Stomach (tissue), 4 donors: ENCODE data around the gene LRFN2.

Experiments
- CTCF ChIP-seq, 7 experiments: fragments of 450-650 bp in 4 of 7; fragments of 200-600 bp in 3 of 7; sonication (generic) in 3 of 7; IDR thresholded peaks; one replicate each; pipeline ENCODE4 v1.5.1; 2016 to 2019; ENCODE audit warnings: antibody characterized with exemption in 7 of 7, control low read depth in 2 of 7, mild to moderate bottlenecking in 1 of 7
- POLR2A ChIP-seq, 4 donors: fragments of 450-650 bp; IDR thresholded peaks; one replicate each; pipeline ENCODE4 v1.6.1; 2016; ENCODE audit warnings: antibody characterized with exemption in 4 of 4, control low read depth in 2 of 4, mild to moderate bottlenecking in 1 of 4, moderate library complexity in 1 of 4

- no peak for TF ChIP-seq CTCF (IDR thresholded peaks at IDR 0.05)
- no peak for TF ChIP-seq POLR2A (IDR thresholded peaks at IDR 0.05)
Measured at GRCh38 chr6:40558102-40558501, 29.1 kb downstream of the LRFN2 start.
